ENCODE measurements around the gene GPRC6A.

- TF ChIP-seq CTCF (IDR thresholded peaks at IDR 0.05 in 2 of 3, conservative IDR thresholded peaks at IDR 0.05 in 1 of 3; ENCODE audit: borderline replicate concordance in 1 of 3, insufficient read depth in 1 of 3, low read depth in 2 of 3, low read length in 2 of 3) = no peak
- TF ChIP-seq RAD21 (IDR thresholded peaks at IDR 0.05; ENCODE audit: low read depth) = no peak
- TF ChIP-seq POLR2A (IDR thresholded peaks at IDR 0.05; ENCODE audit: borderline replicate concordance, extremely low read depth, insufficient read depth, insufficient read length) = no peak
- no peak for TF ChIP-seq EGR1 (IDR thresholded peaks at IDR 0.05; ENCODE audit: low read depth)
These were observed 28.9 kb downstream of the GPRC6A start for GRCh38 chr6:116799945-116800344.

Data from HCT116 (cell line).